NK-92 treated with Interleukin-12 subunit alpha and Interleukin-12 subunit beta, amount 100 ng/mL, for 24 hours (cell line): ENCODE results near the gene SAP30L.

ENCODE experiments used
- DNase-seq: peaks from one replicate; lab custom pipeline; 2025; lab: John Stamatoyannopoulos, UW

SAP30L gene, protein sequence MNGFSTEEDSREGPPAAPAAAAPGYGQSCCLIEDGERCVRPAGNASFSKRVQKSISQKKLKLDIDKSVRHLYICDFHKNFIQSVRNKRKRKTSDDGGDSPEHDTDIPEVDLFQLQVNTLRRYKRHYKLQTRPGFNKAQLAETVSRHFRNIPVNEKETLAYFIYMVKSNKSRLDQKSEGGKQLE

DNA sequence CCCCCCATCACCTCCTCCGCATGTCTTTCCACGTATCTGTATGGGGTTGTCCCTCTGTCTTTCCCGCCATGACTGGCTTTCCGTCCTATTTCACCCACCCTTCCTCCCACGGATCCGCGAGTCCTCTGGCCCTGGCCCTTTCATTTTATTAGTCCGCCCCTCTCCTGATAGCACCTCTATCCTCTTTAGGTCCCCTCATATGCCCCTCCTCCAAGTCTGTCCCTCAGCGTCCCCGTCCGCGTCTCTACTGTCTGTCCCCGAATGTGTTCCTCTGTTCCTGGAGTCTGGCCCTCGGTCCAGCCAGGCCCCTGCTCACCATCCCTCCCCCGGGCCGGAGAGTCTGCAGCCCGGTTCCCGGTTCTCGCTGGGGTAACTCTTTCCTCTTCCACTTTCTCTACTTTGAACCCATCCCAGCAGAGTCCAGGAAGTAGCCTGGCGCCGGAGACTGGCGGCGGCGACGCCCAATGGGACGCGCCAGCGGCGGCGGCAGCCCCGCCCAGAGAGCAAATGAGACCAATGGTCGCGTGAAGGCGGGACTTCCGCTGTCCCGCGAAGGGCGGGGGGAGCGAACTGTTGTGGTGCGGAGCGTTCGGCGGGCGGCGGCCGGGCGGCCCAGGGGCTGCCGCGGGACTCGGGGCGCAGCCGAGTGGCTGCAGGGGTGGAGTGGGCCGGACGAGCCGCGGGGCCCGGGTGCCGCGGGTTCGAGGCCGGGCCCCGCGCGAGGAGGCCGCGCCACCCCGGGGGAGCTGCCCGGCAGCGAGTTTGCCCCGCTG lies at the start of gene SAP30L:
SAP30L (plus strand) TSS at position 576 of the 773 bp plus-strand sequence. CDS start 608 bp downstream, outside the sequence.
- peak; percentile 85 for DNase-seq

DNA sequence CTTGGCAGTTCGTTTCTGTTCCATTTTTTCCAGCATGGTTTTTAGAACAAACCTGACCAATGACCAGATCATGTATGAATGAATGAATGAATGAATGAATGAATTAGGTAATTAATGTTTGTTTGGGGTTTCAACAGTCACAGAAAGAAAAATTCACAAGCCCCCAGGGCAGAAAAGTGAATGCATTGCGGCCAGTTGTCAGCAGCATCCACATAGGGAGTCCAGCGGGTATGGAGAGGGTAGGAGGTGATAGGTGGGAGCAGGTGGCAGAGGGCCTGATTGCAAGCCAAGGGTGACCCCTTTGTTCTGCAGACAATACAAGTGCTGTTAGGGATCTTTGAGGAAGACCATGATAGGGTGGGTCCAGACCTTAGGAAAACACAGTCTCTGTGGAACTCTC lies 49.7 kb upstream of the SAP30L start:
- no peak for DNase-seq

- no peak for DNase-seq
Observed at GRCh38 chr5:154397652-154398406, 48.0 kb upstream of the SAP30L start.

DNA sequence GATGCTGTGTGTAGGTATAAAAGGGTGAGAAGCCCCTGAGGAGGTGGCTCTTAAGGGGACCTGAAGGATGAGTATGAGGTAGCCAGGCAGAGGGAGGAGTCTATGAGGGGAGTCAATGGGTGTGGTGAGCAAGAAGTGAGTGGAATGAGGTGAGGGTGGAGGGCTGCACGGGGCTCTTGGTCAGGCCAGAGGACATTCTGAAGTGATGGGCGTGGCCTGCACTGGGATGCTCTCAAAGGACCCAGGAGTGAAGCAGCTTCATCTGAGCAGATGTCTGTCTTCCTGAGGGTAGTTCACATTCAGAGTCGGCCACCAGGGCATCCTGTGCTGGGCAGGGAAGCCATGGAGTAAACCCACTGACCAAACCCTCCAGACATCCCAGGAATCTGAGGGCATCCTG lies 45.1 kb upstream of the SAP30L start:
- no peak for DNase-seq

DNA sequence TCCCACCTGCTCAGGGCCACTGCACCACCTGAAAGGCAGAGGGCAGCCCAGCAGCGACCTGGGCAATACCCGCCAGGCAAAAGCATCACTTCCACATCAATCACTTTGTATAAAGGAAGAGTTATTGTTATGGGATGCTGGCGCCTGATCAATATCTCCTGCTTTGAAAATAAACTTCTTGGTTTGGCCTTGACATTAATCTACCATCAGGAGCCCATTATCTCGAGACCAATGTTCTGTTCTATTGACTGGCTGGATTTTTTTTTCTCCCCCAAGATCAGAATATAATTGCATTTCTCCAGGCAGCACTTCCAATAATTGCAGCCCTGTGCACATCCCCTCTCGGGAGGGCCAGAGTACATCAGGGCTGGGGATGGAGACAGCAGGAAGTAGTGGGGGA lies 44.4 kb upstream of the SAP30L start:
- DNase-seq, result no peak

DNA sequence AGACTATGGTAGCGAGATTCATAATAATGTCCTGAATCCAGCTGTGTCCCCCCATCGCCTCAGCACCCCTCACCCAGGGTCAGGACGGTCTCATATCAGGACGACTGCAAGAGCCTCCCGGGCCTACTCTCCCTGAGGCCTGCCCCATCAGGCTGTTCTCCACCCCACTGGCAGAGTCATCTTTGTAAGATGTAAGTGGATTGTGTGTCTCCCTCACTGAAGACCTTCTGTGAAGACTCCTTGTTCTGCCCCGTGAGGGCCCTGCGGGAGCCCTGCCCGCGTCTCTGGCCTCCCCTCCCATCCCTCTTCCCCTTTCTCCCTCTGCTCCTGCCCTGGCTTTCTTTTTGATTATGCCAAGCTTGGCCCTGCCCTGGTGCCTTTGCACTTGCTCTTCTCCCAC lies 43.9 kb upstream of the SAP30L start:
- no peak for DNase-seq

- DNase-seq, result no peak
Observed at GRCh38 chr5:154402611-154403010, 43.2 kb upstream of the SAP30L start.

DNA sequence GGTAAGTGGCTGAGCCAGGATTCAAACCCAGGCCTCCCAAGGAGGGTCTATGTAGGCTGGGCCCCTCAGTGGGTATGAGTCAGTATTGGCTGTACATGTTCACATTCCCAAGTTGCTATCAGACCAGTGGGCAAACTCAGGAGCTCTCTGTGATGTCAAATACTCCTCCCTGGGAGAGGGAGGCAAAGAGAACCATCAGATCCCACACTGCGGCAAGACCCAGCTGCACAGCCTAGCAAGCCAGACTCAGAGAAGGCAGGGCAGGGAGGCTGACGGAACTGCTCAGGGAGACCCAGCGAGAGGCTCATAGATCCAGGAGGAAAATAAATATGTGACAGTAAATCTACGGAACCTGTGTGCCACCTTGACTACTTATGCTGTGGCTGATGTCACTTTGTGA lies 42.6 kb upstream of the SAP30L start:
- DNase-seq, result no peak

GRCh38 chr5:154403776-154404387 lies 41.9 kb upstream of the SAP30L start:
- DNase-seq, result no peak

GRCh38 chr5:154405078-154405792 lies 40.6 kb upstream of the SAP30L start:
- peak; percentile 56 for DNase-seq

- DNase-seq, result no peak
Observed at GRCh38 chr5:154406231-154406630, 39.6 kb upstream of the SAP30L start.

- no peak for DNase-seq
Observed at GRCh38 chr5:154406826-154407225, 39.0 kb upstream of the SAP30L start.

GRCh38 chr5:154408811-154409210 lies 37.0 kb upstream of the SAP30L start:
- no peak for DNase-seq

GRCh38 chr5:154409230-154409840 lies 36.5 kb upstream of the SAP30L start:
- no peak for DNase-seq

GRCh38 chr5:154410008-154410407 lies 35.8 kb upstream of the SAP30L start:
- no peak for DNase-seq

DNA sequence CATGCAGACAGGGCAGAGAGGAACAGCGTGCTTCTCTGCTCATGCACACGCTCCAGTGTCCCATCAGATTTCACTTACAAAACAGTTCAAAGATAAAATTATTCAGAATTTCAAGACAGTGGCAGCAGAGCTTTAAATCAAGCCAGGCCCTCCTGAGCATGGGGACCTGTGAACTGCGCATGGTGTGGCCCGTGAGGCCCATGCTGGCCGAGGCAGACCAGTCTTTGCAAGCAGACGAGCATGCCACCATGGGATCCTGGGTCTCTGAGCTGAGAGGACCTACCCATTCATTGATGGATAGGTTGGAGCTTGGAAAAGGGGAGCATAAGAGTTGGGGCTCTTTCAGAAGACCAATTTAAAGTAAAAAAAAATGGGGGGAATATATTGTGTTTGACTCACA lies 35.0 kb upstream of the SAP30L start:
- DNase-seq, result no peak

- no peak for DNase-seq
Observed at GRCh38 chr5:154411338-154411737, 34.5 kb upstream of the SAP30L start.

GRCh38 chr5:154412316-154412715 lies 33.5 kb upstream of the SAP30L start:
- DNase-seq, result no peak

DNA sequence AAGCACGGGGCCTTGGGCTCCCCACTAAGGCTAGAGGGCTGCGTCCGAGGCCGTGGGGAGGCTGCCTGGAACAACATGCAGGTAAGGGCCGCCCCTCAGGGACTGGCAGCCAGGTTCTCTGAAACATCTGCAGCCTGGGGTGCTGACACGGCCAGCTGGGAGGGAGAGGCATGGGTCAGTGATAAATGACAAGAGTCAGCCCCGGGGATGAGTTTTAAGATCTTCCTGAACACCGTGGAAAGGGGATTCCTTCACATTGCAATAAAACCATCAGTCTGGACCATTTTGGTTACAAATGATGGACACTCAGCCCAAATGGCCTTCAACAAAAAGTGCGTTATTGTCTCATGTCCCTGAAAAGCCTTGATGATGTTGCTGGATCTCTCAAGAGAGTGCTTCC lies 32.9 kb upstream of the SAP30L start:
- no peak for DNase-seq

DNA sequence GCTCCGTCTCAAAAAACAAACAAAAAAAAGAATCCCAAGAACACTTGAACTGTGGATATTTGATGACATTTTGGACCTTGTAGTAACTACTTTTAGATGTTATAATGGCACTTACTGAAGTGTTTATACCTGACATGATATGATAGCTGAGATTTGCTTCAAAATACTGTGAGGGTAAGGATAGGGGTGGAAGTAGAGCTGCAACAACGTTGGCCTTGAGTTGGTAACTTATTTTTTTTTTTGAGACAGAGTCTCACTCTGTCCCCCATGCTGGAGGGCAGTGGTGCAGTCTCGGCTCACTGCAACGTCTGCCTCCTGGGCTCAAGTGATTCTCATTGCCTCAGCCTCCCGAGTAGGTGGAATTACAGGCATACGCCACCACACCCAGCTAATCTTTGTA lies 30.7 kb upstream of the SAP30L start:
- no peak for DNase-seq

- no peak for DNase-seq
Observed at GRCh38 chr5:154418344-154418820, 27.4 kb upstream of the SAP30L start.
